GM12878 (cell line): Measurements from ENCODE around the gene SCIMP. TPM values are rescaled to one million over a fixed set of nuclear protein-coding genes. Genes with fewer than 3 reads are reported as not detected.
A peak's percentile ranks its signal among the peaks of the same experiment; 100 is the strongest.

Source experiments
- ATAC-seq: fragments of 200-7000 bp; cut with Tn5 transposase; 3 replicates; pipeline ENCODE4 v1.9.1; 2020; ENCODE audit warnings: mild to moderate bottlenecking, moderate library complexity
- BruUV-seq: library from RNA; stranded (reverse); fragments of 400-500 nt; replicated peaks from 2 replicates; lab custom pipeline; 2021; lab: Mats Ljungman, UMichigan
- CTCF ChIA-PET: fragments of 300-600 bp; sonication (Branson Sonifier 250); formaldehyde crosslinking; extraction: SDS; loops from one replicate; lab custom pipeline; 2021; ENCODE audit warnings: inconsistent platforms; lab: Yijun Ruan, JAX
- POLR2A ChIA-PET: fragments of 350-600 bp; formaldehyde crosslinking; extraction: SDS; loops from one replicate; lab custom pipeline; 2021; ENCODE audit warnings: inconsistent platforms; lab: Charles Lee
- RAD21 ChIA-PET: fragments of 300-600 bp; sonication (Branson Sonifier 250); formaldehyde crosslinking; loops from one replicate; lab custom pipeline; 2023; ENCODE audit warnings: antibody characterized with exemption; ENCODE audit not compliant: unreplicated experiment; lab: Charles Lee
- SMC1A ChIA-PET: fragments of 300-600 bp; sonication (Branson Sonifier 250); formaldehyde crosslinking; loops from one replicate; lab custom pipeline; 2023; ENCODE audit not compliant: unreplicated experiment, uncharacterized antibody; lab: Charles Lee
- DNase-seq: peaks from one replicate; pipeline ENCODE4 v3.0.0-alpha.2; 2011; ENCODE audit warnings: low read depth, low spot score
- FAIRE-seq: peaks from 3 replicates; lab custom pipeline; 2011; peaks lifted over from hg19 to GRCh38; lab: Jason Lieb, UNC
- H2AFZ ChIP-seq: 2 replicates; pipeline ENCODE4 v1.6.0; 2011; ENCODE audit warnings: low read depth, low read length, control low read depth; ENCODE audit not compliant: control insufficient read depth
- H3K27ac ChIP-seq: 2 replicates; pipeline ENCODE4 v1.5.1; 2011; ENCODE audit warnings: control low read depth; ENCODE audit not compliant: control insufficient read depth, insufficient read depth
- H3K27me3 ChIP-seq, 2 experiments: replicated peaks in 1 of 2; 2 replicates each; pipeline versions ENCODE4 v1.6.0 to v1.6.1; 2011; ENCODE audit warnings: low read length in 1 of 2; ENCODE audit not compliant: control insufficient read depth in 2 of 2, insufficient read depth in 2 of 2
- H3K36me3 ChIP-seq, 2 experiments: 2 replicates each; pipeline ENCODE4 v1.5.1; 2011; ENCODE audit warnings: low read length in 1 of 2; ENCODE audit not compliant: control insufficient read depth in 2 of 2, insufficient read depth in 2 of 2
- H3K4me1 ChIP-seq: 2 replicates; pipeline ENCODE4 v1.6.1; 2011; ENCODE audit warnings: mild to moderate bottlenecking, low read length, moderate library complexity, mixed read lengths; ENCODE audit not compliant: control insufficient read depth, insufficient read depth
- H3K4me2 ChIP-seq: 2 replicates; pipeline ENCODE4 v1.6.0; 2011; ENCODE audit warnings: control low read depth; ENCODE audit not compliant: control insufficient read depth, insufficient read depth
- H3K4me3 ChIP-seq: fragments of 200-600 bp; sonication (generic); 2 replicates; pipeline ENCODE4 v1.5.1; 2016
- H3K79me2 ChIP-seq: 2 replicates; pipeline ENCODE4 v1.6.0; 2011; ENCODE audit warnings: low read length; ENCODE audit not compliant: control insufficient read depth, insufficient read depth
- H3K9ac ChIP-seq: 2 replicates; pipeline ENCODE4 v1.8.0; 2011; ENCODE audit warnings: low read length, control low read depth, mixed read lengths; ENCODE audit not compliant: control insufficient read depth, insufficient read depth
- H3K9me3 ChIP-seq: replicated peaks from 3 replicates; pipeline ENCODE4 v1.5.1; 2011; ENCODE audit warnings: mild to moderate bottlenecking, low read length; ENCODE audit not compliant: control insufficient read depth, insufficient read depth
- H4K20me1 ChIP-seq: 2 replicates; pipeline ENCODE4 v1.6.0; 2011; ENCODE audit not compliant: control insufficient read depth, insufficient read depth
- CHD2 ChIP-seq: IDR thresholded peaks from 2 replicates; pipeline ENCODE4 v1.6.1; 2011; ENCODE audit warnings: low read depth, low read length, improper control_type of control experiment, borderline replicate concordance
- EP300 ChIP-seq, 2 experiments: fragments of 150-350 bp in 1 of 2; IDR thresholded peaks; 2 replicates each; pipeline ENCODE4 v1.6.1; 2011 to 2012; ENCODE audit warnings: low read depth in 2 of 2, low read length in 2 of 2, borderline replicate concordance in 1 of 2, improper control_type of control experiment in 1 of 2, inconsistent platforms in 1 of 2; ENCODE audit not compliant: control insufficient read depth in 1 of 2
- GABPA ChIP-seq: IDR thresholded peaks from 2 replicates; pipeline ENCODE4 v1.6.1; 2014; ENCODE audit warnings: antibody characterized with exemption, low read depth, mild to moderate bottlenecking, inconsistent platforms
- IRF4 ChIP-seq: IDR thresholded peaks from 2 replicates; pipeline ENCODE4 v1.6.1; 2011; ENCODE audit warnings: low read depth, low read length
- LARP7 ChIP-seq: fragments of 450-650 bp; IDR thresholded peaks from 2 replicates; pipeline ENCODE4 v1.6.1; 2017; ENCODE audit warnings: mild to moderate bottlenecking
- NBN ChIP-seq: fragments of 450-650 bp; IDR thresholded peaks from 2 replicates; pipeline ENCODE4 v1.6.1; 2016
- NR2C2 ChIP-seq: IDR thresholded peaks from 2 replicates; pipeline ENCODE4 v1.6.1; 2011; ENCODE audit warnings: borderline replicate concordance, low read depth; ENCODE audit not compliant: control insufficient read depth, insufficient read length
- PAX8 ChIP-seq: fragments of 450-650 bp; IDR thresholded peaks from 2 replicates; pipeline ENCODE4 v1.6.1; 2017; ENCODE audit warnings: mild to moderate bottlenecking, moderate library complexity
- TBL1XR1 ChIP-seq: IDR thresholded peaks from 2 replicates; pipeline ENCODE4 v1.6.1; 2012; ENCODE audit warnings: low read depth, low read length, improper control_type of control experiment
- WGBS: methylation state at CpG from one replicate; pipeline ENCODE4 v1.1.6; 2016; ENCODE audit warnings: low lambda C conversion rate; ENCODE audit not compliant: insufficient replicate concordance, insufficient coverage; ENCODE audit errors: missing lambda C conversion rate; 5-methylcytosine and 5-hydroxymethylcytosine counted together
- in situ Hi-C: fragments of 300-500 bp; cut with MboI; formaldehyde crosslinking; loops from 9 replicates; pipeline ENCODE4 v1.14.3; 2018; ENCODE audit warnings: mixed read lengths
- intact Hi-C: fragments of 100-400 bp; cut with micrococcal nuclease; formaldehyde crosslinking; loops from one replicate; pipeline ENCODE4 v1.14.2; 2022; ENCODE audit not compliant: unreplicated experiment
- polyA plus RNA-seq, 11 experiments: library from polyadenylated mRNA; depleted of rRNA in 4 of 11; unstranded in 6 of 11; stranded (reverse) in 5 of 11; fragments of >200 nt; fragmentation: Nextera tagmentation in 4 of 11; fragmentation: Illumina TruSeq in 1 of 11; extraction: Ambion mirVana in 4 of 11; extraction: Trizol in 1 of 11; gene quantifications; 1 replicate in 1 of 11; 2 replicates in 10 of 11; pipeline versions ENCODE4 v1.2.1 to v1.2.3, GENCODE V29; 2011 to 2016; ENCODE audit warnings: inconsistent platforms in 2 of 11, missing spikeins in 2 of 11, low read depth in 1 of 11
- total RNA-seq, 4 experiments: library from RNA; depleted of rRNA in 3 of 4; stranded (reverse); fragments of >200 nt in 3 of 4; fragmentation: Illumina TruSeq in 1 of 4; extraction: Trizol in 1 of 4; gene quantifications; 2 replicates each; pipeline versions ENCODE4 v1.2.1 to v1.2.3, GENCODE V29; 2013 to 2021
- TF ChIP-seq, protein P1 (sequence below): IDR thresholded peaks from 2 replicates; pipeline ENCODE4 v1.6.1; 2011; ENCODE audit warnings: mild to moderate bottlenecking, low read depth, low read length, moderate library complexity; ENCODE audit not compliant: insufficient replicate concordance
- TF ChIP-seq, protein P2 (sequence below): fragments of 450-650 bp; IDR thresholded peaks from 2 replicates; pipeline ENCODE4 v1.6.1; 2017; ENCODE audit warnings: mild to moderate bottlenecking, low read depth, inconsistent platforms; ENCODE audit not compliant: poor library complexity, severe bottlenecking
- TF ChIP-seq, protein P3 (sequence below): fragments of 450-650 bp; IDR thresholded peaks from 2 replicates; pipeline ENCODE4 v1.6.1; 2017; ENCODE audit warnings: borderline replicate concordance
- TF ChIP-seq, protein P4 (sequence below): fragments of 450-650 bp; IDR thresholded peaks from 2 replicates; pipeline ENCODE4 v1.6.1; 2016; ENCODE audit warnings: mild to moderate bottlenecking, moderate library complexity, borderline replicate concordance

SCIMP gene
- total and polyA plus RNA-seq, 10 of the 15 experiments (the other 5 are each of a cell fraction or from before 2014, with no cell fraction given) = 56.7 to 151 (median 95.0) TPM

DNA sequence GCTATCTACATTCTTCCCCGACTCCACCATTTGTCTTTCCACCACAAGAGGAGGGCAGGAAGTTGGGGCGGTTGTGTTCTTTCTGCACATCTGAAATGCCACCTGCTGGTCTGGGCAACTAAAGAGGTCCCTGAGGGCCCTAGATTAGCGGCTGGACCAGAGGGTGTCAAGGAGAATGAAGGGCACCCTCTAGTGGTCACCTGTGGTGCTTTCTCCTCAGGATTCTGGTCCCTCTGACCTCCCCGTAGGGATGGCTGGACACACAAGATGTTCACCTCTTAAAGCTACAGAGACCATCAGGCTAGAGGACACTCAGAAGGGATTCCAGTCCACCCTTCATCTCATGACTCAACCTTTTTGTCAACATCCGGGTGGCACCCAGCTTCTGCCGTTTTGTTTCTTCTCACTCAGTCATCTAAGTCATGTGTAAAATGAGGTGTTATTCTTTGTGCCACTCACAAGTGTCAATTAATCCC lies 2.9 kb upstream of the SCIMP start:
- peak overlapping the region; percentile 57 for H3K4me2 ChIP-seq
- TF ChIP-seq IRF4 (0 out of 2 replicates have a peak, but pooled peaks have one; percentile 37), PAX8 (no peak), NBN (peak; percentile 22; the same call in 1 of the 2 replicates), NR2C2 (no peak), GABPA (no peak), TBL1XR1 (no peak), CHD2 (0 out of 2 replicates have a peak, but pooled peaks have one; percentile 32), EP300 (IDR thresholded peaks at IDR 0.05; ENCODE audit: borderline replicate concordance in 1 of 2, control insufficient read depth in 1 of 2, low read depth in 2 of 2, low read length in 2 of 2) (peak in 1 of 2 experiments; percentile 56; a peak in 1 of 4 replicates), LARP7 (no peak)
- TF ChIP-seq, protein P1, sequence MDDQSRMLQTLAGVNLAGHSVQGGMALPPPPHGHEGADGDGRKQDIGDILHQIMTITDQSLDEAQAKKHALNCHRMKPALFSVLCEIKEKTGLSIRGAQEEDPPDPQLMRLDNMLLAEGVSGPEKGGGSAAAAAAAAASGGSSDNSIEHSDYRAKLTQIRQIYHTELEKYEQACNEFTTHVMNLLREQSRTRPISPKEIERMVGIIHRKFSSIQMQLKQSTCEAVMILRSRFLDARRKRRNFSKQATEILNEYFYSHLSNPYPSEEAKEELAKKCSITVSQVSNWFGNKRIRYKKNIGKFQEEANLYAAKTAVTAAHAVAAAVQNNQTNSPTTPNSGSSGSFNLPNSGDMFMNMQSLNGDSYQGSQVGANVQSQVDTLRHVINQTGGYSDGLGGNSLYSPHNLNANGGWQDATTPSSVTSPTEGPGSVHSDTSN = no peak
- TF ChIP-seq, protein P2, sequence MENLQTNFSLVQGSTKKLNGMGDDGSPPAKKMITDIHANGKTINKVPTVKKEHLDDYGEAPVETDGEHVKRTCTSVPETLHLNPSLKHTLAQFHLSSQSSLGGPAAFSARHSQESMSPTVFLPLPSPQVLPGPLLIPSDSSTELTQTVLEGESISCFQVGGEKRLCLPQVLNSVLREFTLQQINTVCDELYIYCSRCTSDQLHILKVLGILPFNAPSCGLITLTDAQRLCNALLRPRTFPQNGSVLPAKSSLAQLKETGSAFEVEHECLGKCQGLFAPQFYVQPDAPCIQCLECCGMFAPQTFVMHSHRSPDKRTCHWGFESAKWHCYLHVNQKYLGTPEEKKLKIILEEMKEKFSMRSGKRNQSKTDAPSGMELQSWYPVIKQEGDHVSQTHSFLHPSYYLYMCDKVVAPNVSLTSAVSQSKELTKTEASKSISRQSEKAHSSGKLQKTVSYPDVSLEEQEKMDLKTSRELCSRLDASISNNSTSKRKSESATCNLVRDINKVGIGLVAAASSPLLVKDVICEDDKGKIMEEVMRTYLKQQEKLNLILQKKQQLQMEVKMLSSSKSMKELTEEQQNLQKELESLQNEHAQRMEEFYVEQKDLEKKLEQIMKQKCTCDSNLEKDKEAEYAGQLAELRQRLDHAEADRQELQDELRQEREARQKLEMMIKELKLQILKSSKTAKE = no peak
- TF ChIP-seq, protein P3, sequence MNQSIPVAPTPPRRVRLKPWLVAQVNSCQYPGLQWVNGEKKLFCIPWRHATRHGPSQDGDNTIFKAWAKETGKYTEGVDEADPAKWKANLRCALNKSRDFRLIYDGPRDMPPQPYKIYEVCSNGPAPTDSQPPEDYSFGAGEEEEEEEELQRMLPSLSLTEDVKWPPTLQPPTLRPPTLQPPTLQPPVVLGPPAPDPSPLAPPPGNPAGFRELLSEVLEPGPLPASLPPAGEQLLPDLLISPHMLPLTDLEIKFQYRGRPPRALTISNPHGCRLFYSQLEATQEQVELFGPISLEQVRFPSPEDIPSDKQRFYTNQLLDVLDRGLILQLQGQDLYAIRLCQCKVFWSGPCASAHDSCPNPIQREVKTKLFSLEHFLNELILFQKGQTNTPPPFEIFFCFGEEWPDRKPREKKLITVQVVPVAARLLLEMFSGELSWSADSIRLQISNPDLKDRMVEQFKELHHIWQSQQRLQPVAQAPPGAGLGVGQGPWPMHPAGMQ = no peak
- TF ChIP-seq, protein P4, sequence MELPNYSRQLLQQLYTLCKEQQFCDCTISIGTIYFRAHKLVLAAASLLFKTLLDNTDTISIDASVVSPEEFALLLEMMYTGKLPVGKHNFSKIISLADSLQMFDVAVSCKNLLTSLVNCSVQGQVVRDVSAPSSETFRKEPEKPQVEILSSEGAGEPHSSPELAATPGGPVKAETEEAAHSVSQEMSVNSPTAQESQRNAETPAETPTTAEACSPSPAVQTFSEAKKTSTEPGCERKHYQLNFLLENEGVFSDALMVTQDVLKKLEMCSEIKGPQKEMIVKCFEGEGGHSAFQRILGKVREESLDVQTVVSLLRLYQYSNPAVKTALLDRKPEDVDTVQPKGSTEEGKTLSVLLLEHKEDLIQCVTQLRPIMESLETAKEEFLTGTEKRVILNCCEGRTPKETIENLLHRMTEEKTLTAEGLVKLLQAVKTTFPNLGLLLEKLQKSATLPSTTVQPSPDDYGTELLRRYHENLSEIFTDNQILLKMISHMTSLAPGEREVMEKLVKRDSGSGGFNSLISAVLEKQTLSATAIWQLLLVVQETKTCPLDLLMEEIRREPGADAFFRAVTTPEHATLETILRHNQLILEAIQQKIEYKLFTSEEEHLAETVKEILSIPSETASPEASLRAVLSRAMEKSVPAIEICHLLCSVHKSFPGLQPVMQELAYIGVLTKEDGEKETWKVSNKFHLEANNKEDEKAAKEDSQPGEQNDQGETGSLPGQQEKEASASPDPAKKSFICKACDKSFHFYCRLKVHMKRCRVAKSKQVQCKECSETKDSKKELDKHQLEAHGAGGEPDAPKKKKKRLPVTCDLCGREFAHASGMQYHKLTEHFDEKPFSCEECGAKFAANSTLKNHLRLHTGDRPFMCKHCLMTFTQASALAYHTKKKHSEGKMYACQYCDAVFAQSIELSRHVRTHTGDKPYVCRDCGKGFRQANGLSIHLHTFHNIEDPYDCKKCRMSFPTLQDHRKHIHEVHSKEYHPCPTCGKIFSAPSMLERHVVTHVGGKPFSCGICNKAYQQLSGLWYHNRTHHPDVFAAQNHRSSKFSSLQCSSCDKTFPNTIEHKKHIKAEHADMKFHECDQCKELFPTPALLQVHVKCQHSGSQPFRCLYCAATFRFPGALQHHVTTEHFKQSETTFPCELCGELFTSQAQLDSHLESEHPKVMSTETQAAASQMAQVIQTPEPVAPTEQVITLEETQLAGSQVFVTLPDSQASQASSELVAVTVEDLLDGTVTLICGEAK = no peak

More for the DNA sequence above, 2.9 kb upstream of the SCIMP start:
- no peaks in the 10 kb centered on the region for H4K20me1 ChIP-seq
- BruUV-seq = no TSS peak
- CTCF ChIA-PET = interaction anchor here (0.6 to 8.1 kb wide), 12 partner anchors 10 to 190 kb away, joined by 3 to 209 read pairs (median 4); partner anchors contain the start of genes ZNF232 and ZNF594
- peak overlapping the region; percentile 44; the same call in 1 of the 2 replicates for H3K4me3 ChIP-seq
- ATAC-seq (peak; percentile 68), FAIRE-seq (no peak), DNase-seq (peak; percentile 93)
- RAD21 ChIA-PET = interaction anchor here (0.6 to 6.2 kb wide), 15 partner anchors 11 to 250 kb away, joined by 3 to 115 read pairs (median 4); partner anchors contain the start of genes C1QBP, CAMTA2 and ZNF594
- H3K27me3 ChIP-seq = no peaks in the 10 kb centered on the region
- H3K27ac ChIP-seq = peak overlapping the region; percentile 66
- H3K9ac ChIP-seq = no peak overlapping the region
- POLR2A ChIA-PET = interaction anchor here (0.6 to 6.2 kb wide), 7 partner anchors 11 to 159 kb away, joined by 3 to 115 read pairs (median 5); partner anchors contain the start of gene ZNF594
- no peaks in the 10 kb centered on the region; a peak in 1 of 4 replicates for H3K36me3 ChIP-seq
- H3K9me3 ChIP-seq = peaks cover 3% of the 10 kb centered on the region
- H3K4me1 ChIP-seq = peaks cover 43% of the 10 kb centered on the region
- intact Hi-C loops = loop anchor here (1.0 to 5.0 kb wide), 4 partner anchors 11 to 295 kb away; partner anchors contain the start of genes RNF167, SLC25A11 and ZFP3
- SMC1A ChIA-PET = interaction anchor here (0.9 to 6.4 kb wide), 7 partner anchors 12 to 270 kb away, joined by 3 to 129 read pairs (median 5); partner anchors contain the start of genes SPAG7 and ZNF594
- peak overlapping the region; percentile 14; the same call in 1 of the 2 replicates for H2AFZ ChIP-seq
- 2% methylated on average over 6 of the region's 6 CpGs for WGBS
- in situ Hi-C loops = loop anchor here (5.0 kb wide), 1 partner anchor 40 kb away; no protein-coding TSS in a partner anchor
- H3K79me2 ChIP-seq = peaks cover 50% of the 10 kb centered on the region
